Activated CD4-positive, alpha-beta T cell treated with anti-CD3 and anti-CD28 coated beads, Interleukin-2, amount 50 U/mL, for 48 hours (primary cell): Measurements from ENCODE around the gene MALSU1.

Source experiments
- DNase-seq, 2 experiments: peaks; one replicate each; pipeline ENCODE4 v3.0.0-alpha.2; 2020

MALSU1 gene

DNA sequence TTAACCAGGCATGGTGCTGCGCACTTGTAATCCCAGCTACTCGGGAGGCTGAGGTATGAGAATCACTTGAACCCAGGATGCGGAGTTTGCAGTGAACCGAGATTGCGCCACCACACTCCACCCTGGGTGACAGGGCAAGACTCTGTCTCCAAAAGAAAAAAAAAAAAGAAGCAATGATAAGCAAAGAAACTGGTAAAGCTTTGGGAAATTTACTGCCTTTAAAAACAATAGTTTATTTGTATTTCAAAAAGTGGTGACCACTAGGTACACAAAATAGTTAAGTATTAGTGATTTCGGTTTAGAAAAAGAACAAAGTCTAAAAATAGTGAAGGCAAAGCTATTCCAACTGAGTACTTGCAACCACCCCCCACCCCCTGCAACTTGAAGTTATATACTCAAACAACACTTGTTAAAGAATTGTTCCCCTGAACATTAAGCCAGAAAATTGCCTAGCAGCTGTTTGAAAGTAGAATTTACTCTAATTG lies 37.7 kb downstream of the MALSU1 start:
- DNase-seq: no peak

DNA sequence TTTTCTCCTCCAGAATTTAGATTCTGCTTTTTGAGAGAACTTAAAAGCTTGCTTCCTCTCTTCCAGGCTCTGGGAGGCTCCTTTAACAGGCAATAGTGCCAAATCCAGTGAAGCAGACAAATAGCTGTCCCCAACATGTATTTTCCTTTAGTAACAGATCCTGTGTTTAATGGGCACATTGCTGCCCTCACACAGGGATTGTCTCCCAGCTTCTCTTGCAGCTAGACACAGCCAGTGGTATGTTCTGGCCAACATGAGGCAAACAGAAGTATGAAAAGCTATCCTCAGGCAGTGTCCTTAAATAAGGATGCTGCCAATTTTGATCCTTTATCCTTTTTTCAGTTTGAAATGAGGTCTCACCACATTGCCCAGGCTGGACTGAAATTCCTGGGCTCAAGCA lies 38.2 kb downstream of the MALSU1 start:
- no peak for DNase-seq

GRCh38 chr7:23338439-23338838 lies 39.3 kb downstream of the MALSU1 start:
- no peak for DNase-seq

- DNase-seq: no peak
Measured at GRCh38 chr7:23338863-23339262, 39.7 kb downstream of the MALSU1 start.

GRCh38 chr7:23341846-23342598 lies 42.9 kb downstream of the MALSU1 start:
- DNase-seq: no peak

DNA sequence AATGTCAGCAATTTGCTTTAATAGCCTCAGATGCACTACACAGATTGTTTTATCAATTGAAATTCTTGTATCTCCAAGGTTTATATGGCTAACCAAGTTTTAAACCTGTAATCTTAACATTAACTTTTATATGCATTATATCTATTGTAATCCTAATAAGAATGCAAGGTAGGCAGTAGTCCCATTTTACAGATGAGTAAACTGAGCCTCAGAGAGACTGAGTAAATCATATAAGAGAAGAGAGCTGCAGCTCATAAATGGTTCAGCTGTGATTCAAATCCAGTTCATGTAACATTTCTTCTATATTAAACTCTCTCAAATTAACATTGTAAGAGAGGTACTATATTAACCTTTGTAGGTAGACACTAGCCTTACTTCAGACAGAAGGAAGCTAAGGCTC lies 44.0 kb downstream of the MALSU1 start:
- DNase-seq: no peak

DNA sequence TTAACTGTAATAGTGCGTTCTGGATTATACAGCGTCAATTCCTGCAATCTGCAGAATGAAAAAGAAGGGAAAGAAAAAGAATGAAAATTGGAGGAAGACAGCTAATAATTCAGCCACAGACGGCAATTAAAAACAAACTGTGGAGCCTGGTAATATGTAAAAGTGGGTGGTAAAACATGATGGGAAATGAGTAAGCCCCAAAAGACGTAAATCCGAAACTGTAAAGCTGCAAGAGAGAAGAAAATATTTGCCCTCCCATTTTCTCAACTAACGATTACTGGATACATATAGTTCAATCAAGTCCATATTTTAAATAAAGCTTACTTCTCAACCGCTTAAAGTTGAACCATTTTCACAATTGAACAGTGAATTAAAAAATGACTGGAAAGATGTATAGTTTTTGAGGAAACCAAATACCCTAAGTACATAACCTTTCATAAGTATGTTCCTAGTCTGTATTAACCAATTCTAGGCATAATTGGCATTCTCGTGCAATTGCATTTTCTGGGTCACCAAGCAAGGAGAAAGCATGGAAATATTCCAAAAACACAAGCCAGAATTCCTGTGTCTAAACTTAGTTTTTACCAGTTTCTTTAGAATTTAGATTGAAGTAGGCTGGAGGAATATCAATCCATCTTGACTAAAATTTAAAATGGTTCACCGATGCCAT lies 44.8 kb downstream of the MALSU1 start:
- DNase-seq: no peak

GRCh38 chr7:23345601-23346000 lies 46.5 kb downstream of the MALSU1 start:
- no peak for DNase-seq

- DNase-seq: no peak
Measured at GRCh38 chr7:23346316-23346715, 47.2 kb downstream of the MALSU1 start.

DNA sequence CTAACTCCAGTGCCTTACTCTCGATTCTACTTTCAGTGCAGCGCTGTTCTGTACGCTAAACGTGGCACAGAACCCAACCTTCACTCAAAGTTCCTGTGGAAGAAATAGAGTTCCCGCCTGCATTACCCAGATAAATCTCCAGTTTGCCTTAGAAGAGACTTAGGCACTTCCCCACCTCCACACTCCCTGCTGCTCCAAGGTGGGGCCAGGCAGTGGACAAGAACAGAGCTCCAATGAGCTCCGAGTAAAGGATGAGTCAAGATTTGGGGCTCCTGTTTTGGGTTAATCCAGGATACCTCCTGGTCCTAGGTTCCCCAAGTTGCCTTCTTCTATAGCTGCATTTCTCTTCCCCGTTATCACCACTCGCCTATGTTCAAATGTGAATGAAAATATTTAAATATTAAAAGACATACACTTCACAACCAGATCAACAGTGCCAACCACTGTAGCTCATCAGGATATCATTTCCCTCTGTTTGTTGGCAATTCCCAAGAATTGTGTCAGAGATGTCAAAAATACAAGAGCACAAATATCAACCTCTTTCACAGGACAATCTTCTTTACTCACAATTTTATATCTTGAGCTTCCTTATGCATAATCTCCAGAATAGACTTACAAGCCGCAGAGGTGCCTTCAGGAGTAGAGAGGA lies 48.0 kb downstream of the MALSU1 start:
- DNase-seq: no peak

GRCh38 chr7:23347682-23348180 lies 48.6 kb downstream of the MALSU1 start:
- DNase-seq: no peak

DNA sequence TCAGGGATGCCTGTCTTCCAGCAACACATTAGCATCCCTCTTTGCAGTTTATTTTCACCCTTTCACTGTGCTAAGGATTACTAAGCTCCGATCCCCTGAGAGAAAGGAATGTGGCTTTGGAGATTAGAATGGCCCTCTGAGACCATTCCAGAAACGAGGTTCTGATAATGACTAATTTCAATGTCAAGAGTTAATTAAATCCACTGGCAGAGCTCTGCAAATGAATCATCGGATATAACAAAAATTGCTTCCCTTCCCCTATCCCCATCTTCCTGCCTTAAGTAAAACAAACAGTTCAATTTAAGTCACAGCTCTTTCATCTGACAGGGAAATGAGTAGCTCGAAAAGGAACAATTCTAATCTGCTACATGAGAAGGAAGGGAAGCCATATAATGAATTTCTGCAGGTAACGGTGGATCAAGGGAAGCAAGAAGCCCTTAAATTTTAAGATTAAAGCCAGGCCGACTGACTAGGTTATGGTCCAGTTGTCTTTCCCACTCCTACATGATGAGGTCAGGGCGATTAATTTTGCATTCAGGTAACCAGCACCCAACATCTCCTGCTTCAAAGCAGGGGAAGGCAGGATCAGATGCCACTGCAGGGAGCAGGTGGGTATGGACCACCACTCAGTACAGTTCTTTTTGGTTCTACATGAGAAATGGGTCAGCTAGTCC lies 50.5 kb downstream of the MALSU1 start:
- no peak for DNase-seq

DNA sequence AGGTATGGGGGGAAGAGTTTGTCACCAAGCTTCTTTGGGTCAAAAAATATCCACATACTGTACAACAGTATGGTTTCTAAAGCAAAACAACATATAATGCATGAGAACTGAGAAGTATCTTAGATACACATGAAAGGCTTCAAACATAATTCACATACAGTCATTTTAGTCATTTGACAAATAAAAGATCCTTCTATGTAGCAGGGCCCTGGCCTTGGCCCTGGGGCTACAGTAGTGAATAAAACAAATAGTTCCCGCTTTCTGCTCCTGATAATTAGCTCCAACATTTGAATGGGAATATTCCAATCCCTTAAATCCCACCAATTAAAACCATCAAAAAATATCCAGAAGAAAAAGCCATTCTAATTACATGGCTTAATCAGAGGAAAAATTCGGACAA lies 51.3 kb downstream of the MALSU1 start:
- no peak for DNase-seq

DNA sequence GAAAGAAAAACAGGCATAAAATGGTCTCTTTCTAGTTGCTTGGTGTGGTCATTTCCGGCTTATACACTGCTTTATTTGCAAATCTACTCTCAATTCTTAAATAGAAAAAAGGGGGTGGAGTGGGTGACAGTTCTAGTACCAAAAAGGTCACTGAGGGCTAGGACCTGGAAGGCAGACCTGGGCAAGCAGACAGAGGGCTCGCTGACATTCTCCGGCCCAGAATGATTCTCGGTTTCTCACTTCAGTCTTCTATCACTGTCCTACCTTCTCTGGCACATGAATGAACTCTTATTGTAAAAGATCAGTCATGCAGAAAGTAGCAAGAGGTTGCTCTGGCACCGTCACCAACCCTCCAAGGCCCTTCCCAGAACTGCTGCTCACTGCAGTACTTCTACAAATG lies 54.0 kb downstream of the MALSU1 start:
- DNase-seq: no peak

GRCh38 chr7:23356168-23356567 lies 57.0 kb downstream of the MALSU1 start:
- no peak for DNase-seq

- DNase-seq: no peak
Measured at GRCh38 chr7:23356726-23357125, 57.6 kb downstream of the MALSU1 start.

- DNase-seq: no peak
Measured at GRCh38 chr7:23357190-23358093, 58.3 kb downstream of the MALSU1 start.

DNA sequence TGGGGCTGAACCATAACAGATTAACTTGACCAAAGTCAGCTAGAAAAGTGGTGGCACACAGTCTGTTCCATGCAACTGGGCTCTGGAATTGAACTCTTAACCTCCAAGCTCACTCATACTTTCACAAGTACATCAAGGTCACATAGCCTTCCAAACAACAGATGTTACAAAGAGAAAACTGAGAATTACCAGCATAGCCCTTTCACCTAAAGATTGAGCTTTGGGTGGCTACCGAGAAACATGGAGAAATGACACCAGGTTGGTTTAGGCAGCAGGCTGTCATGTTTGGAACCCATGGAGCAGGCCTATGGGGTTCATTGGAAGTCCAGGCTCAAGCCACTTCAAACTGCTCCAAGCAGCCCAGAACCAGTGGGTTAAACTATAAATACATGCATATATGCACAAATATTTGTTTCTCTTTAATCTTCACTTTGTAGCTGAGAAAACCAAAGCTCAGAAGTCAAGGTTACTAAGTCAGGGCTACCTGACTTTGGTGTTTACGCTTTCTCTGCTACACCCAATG lies 59.1 kb downstream of the MALSU1 start:
- DNase-seq: no peak
